Endothelial cell of umbilical vein (primary cell): ENCODE results near the gene SMARCA2. TPM values are rescaled to one million over a fixed set of nuclear protein-coding genes. Genes with fewer than 3 reads are reported as not detected.

ENCODE experiments used
- BruUV-seq: library from RNA; stranded (reverse); fragments of 400-500 nt; replicated peaks from 2 replicates; lab custom pipeline; 2021; lab: Mats Ljungman, UMichigan
- CTCF ChIA-PET: fragments of 300-600, 350-600 bp; sonication (Branson Sonifier 250); formaldehyde crosslinking; loops from one replicate; lab custom pipeline; 2021; ENCODE audit warnings: antibody characterized with exemption, inconsistent platforms; lab: Charles Lee
- POLR2A ChIA-PET: fragments of 300-600, 350-600 bp; sonication (Branson Sonifier 250); formaldehyde crosslinking; loops from one replicate; lab custom pipeline; 2021; ENCODE audit warnings: antibody characterized with exemption, inconsistent platforms; lab: Charles Lee
- DNase-seq: peaks from one replicate; pipeline ENCODE4 v3.0.0-alpha.2; 2011; ENCODE audit warnings: low read depth, low spot score
- FAIRE-seq: peaks from 2 replicates; lab custom pipeline; 2011; peaks lifted over from hg19 to GRCh38; lab: Jason Lieb, UNC
- H2AFZ ChIP-seq: 2 replicates; pipeline ENCODE4 v1.6.0; 2012; ENCODE audit warnings: low read depth, low read length, control low read depth, inconsistent platforms
- H3K27ac ChIP-seq: 2 replicates; pipeline ENCODE4 v1.5.1; 2011; ENCODE audit warnings: low read depth, mild to moderate bottlenecking, control low read depth, low read length, moderate library complexity; ENCODE audit not compliant: insufficient read depth
- H3K27me3 ChIP-seq, 2 experiments: 2 replicates each; pipeline versions ENCODE4 v1.6.0 to v1.6.1; 2011; ENCODE audit warnings: low read length in 2 of 2, mixed read lengths in 1 of 2; ENCODE audit not compliant: control insufficient read depth in 2 of 2, insufficient read depth in 2 of 2
- H3K36me3 ChIP-seq, 2 experiments: 2 replicates in 1 of 2; 3 replicates in 1 of 2; pipeline ENCODE4 v1.5.1; 2011; ENCODE audit warnings: low read length in 2 of 2, mild to moderate bottlenecking in 1 of 2, moderate library complexity in 1 of 2; ENCODE audit not compliant: control insufficient read depth in 2 of 2, insufficient read depth in 2 of 2; ENCODE audit errors: extremely low read depth in 1 of 2
- H3K4me1 ChIP-seq: 3 replicates; pipeline ENCODE4 v1.5.1; 2011; ENCODE audit warnings: mild to moderate bottlenecking, low read length; ENCODE audit not compliant: control insufficient read depth, insufficient read depth; ENCODE audit errors: extremely low read depth
- H3K4me2 ChIP-seq: 2 replicates; pipeline ENCODE4 v1.6.1; 2011; ENCODE audit warnings: low read length, control low read depth, mixed read lengths; ENCODE audit not compliant: insufficient read depth
- H3K4me3 ChIP-seq, 3 experiments: fragments of 200-600 bp in 1 of 3; sonication (generic), shearing (Covaris generic) in 1 of 3; replicated peaks in 1 of 3; 2 replicates each; pipeline ENCODE4 v1.5.1; 2011 to 2016; ENCODE audit warnings: control low read depth in 3 of 3, low read length in 3 of 3, mild to moderate bottlenecking in 2 of 3, inconsistent platforms in 1 of 3, low read depth in 1 of 3, moderate library complexity in 1 of 3; ENCODE audit not compliant: insufficient read depth in 1 of 3
- H3K79me2 ChIP-seq: 2 replicates; pipeline ENCODE4 v1.6.0; 2012; ENCODE audit warnings: low read length, inconsistent platforms; ENCODE audit not compliant: control insufficient read depth, insufficient read depth
- H3K9ac ChIP-seq: replicated peaks from 2 replicates; pipeline ENCODE3; 2011; ENCODE audit warnings: low read length, control low read depth; ENCODE audit not compliant: insufficient read depth; ENCODE audit errors: extremely low read depth
- H3K9me1 ChIP-seq: replicated peaks from 3 replicates; pipeline ENCODE4 v1.6.0; 2011; ENCODE audit warnings: mild to moderate bottlenecking, low read length; ENCODE audit not compliant: control insufficient read depth, insufficient read depth; ENCODE audit errors: extremely low read depth
- H3K9me3 ChIP-seq: replicated peaks from 2 replicates; pipeline ENCODE4 v1.5.1; 2012; ENCODE audit warnings: low read length, inconsistent platforms; ENCODE audit not compliant: control insufficient read depth, insufficient read depth
- H4K20me1 ChIP-seq: replicated peaks from 2 replicates; pipeline ENCODE3; 2011; ENCODE audit warnings: mild to moderate bottlenecking, low read length; ENCODE audit not compliant: control insufficient read depth, insufficient read depth; ENCODE audit errors: extremely low read depth
- EZH2 ChIP-seq: IDR thresholded peaks from 2 replicates; pipeline ENCODE4 v1.6.1; 2012; ENCODE audit warnings: borderline replicate concordance, low read depth, mild to moderate bottlenecking, moderate library complexity, low read length, inconsistent platforms; ENCODE audit not compliant: severe bottlenecking
- FOS ChIP-seq: IDR thresholded peaks from 2 replicates; pipeline ENCODE4 v1.6.1; 2011; ENCODE audit warnings: mild to moderate bottlenecking, low read length, moderate library complexity, borderline replicate concordance; ENCODE audit not compliant: insufficient read depth
- GATA2 ChIP-seq: IDR thresholded peaks from 2 replicates; pipeline ENCODE4 v1.7.0; 2011; ENCODE audit warnings: low read depth, mild to moderate bottlenecking, moderate library complexity, mixed read lengths, low read length; ENCODE audit not compliant: insufficient read length, insufficient read depth
- JUN ChIP-seq: IDR thresholded peaks from 2 replicates; pipeline ENCODE4 v1.6.1; 2011; ENCODE audit warnings: borderline replicate concordance, low read depth; ENCODE audit not compliant: insufficient read length, insufficient read depth
- MAX ChIP-seq: IDR thresholded peaks from 2 replicates; pipeline ENCODE4 v1.6.1; 2011; ENCODE audit not compliant: insufficient read depth, insufficient read length
- MYC ChIP-seq: IDR thresholded peaks from one replicate; pipeline ENCODE4 v1.6.1; 2011; ENCODE audit warnings: mild to moderate bottlenecking, low read depth, low read length
- POLR2A ChIP-seq: IDR thresholded peaks from 2 replicates; pipeline ENCODE4 v1.6.1; 2012; ENCODE audit warnings: low read depth, mild to moderate bottlenecking, control low read depth, low read length
- POLR2AphosphoS5 ChIP-seq: IDR thresholded peaks from 2 replicates; pipeline ENCODE4 v1.6.1; 2012; ENCODE audit warnings: low read depth, mild to moderate bottlenecking, control low read depth, low read length, moderate library complexity; ENCODE audit not compliant: insufficient read depth
- dilution Hi-C: fragments of 300-500 bp; cut with MboI; formaldehyde crosslinking; loops from one replicate; pipeline ENCODE4 v1.15.0; 2019; ENCODE audit warnings: low sequenced_read_pairs; ENCODE audit not compliant: extremely low pct_ligation_motif_present
- intact Hi-C: fragments of 100-400 bp; cut with micrococcal nuclease; formaldehyde crosslinking; loops from one replicate; pipeline ENCODE4 v1.10.0; 2022
- polyA plus RNA-seq, 4 experiments: library from polyadenylated mRNA; depleted of rRNA in 3 of 4; stranded (reverse) in 3 of 4; unstranded in 1 of 4; fragments of >200 nt; gene quantifications; 2 replicates each; pipeline versions ENCODE4 v1.2.1 to v1.2.3, GENCODE V29; 2011 to 2012; ENCODE audit warnings: missing spikeins in 1 of 4
- total RNA-seq: library from RNA; stranded (reverse); gene quantifications from 2 replicates; pipeline ENCODE4 v1.2.3, GENCODE V29; 2021
- TF ChIP-seq, protein P1 (sequence below), 2 donors: IDR thresholded peaks; 1 replicate in 1 of 2; 2 replicates in 1 of 2; pipeline ENCODE4 v1.5.1; 2011; ENCODE audit warnings: low read length in 2 of 2, mild to moderate bottlenecking in 2 of 2, moderate library complexity in 2 of 2, control low read depth in 1 of 2, inconsistent platforms in 1 of 2, low read depth in 1 of 2; ENCODE audit not compliant: insufficient read depth in 1 of 2; ENCODE audit errors: extremely low read depth in 1 of 2

The SMARCA2 gene
- total and polyA plus RNA-seq, 2 donors (not counting 3 experiments of a cell fraction or from before 2014, with no cell fraction given): 54.5 to 79.9 TPM

DNA sequence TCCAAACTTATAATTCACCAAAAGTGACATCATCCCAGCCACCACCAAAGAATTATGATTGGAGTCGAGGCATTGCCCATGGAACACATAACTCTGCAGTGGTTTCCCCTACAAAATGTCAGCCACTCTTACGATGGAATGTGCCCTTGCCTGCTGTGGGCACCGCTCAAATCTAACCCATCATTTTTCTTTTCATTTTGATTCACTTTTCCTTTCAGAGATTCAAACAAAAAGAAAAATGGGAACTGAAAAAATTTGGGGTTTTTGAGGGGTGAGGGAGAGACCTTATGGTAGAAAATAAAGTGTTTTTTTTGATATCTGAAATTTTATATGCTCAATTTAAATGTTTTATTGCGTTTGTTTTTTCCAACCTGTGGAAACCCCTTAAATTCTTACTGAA lies 28.1 kb downstream of the SMARCA2 start:
- dilution Hi-C loops (no loop called here), intact Hi-C loops (no loop called here)
- no peaks in the 10 kb centered on the region for H3K4me1 ChIP-seq
- no peak overlapping the region for H3K4me3 ChIP-seq
- H3K9ac ChIP-seq: no peak overlapping the region
- DNase-seq (no peak), FAIRE-seq (no peak)
- no peak overlapping the region for H3K27ac ChIP-seq
- no peaks in the 10 kb centered on the region for H3K27me3 ChIP-seq
- H3K36me3 ChIP-seq: peaks cover 6 to 15% of the 10 kb centered on the region in 2 experiments
- ChIA-PET POLR2A (no interaction called here), CTCF (no interaction called here)
- TF ChIP-seq FOS (no peak), MAX (no peak), JUN (no peak)
- TF ChIP-seq, protein P1, sequence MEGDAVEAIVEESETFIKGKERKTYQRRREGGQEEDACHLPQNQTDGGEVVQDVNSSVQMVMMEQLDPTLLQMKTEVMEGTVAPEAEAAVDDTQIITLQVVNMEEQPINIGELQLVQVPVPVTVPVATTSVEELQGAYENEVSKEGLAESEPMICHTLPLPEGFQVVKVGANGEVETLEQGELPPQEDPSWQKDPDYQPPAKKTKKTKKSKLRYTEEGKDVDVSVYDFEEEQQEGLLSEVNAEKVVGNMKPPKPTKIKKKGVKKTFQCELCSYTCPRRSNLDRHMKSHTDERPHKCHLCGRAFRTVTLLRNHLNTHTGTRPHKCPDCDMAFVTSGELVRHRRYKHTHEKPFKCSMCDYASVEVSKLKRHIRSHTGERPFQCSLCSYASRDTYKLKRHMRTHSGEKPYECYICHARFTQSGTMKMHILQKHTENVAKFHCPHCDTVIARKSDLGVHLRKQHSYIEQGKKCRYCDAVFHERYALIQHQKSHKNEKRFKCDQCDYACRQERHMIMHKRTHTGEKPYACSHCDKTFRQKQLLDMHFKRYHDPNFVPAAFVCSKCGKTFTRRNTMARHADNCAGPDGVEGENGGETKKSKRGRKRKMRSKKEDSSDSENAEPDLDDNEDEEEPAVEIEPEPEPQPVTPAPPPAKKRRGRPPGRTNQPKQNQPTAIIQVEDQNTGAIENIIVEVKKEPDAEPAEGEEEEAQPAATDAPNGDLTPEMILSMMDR (IDR thresholded peaks at IDR 0.05; ENCODE audit: extremely low read depth in 1 of 2, insufficient read depth in 1 of 2, low read depth in 1 of 2, low read length in 2 of 2): no peak
- H3K9me1 ChIP-seq: no peaks in the 10 kb centered on the region
- H3K79me2 ChIP-seq: no peaks in the 10 kb centered on the region
- BruUV-seq: no TSS peak
- no peak overlapping the region for H2AFZ ChIP-seq
- H3K9me3 ChIP-seq: no peaks in the 10 kb centered on the region
- no peaks in the 10 kb centered on the region for H4K20me1 ChIP-seq
- H3K4me2 ChIP-seq: no peak overlapping the region

DNA sequence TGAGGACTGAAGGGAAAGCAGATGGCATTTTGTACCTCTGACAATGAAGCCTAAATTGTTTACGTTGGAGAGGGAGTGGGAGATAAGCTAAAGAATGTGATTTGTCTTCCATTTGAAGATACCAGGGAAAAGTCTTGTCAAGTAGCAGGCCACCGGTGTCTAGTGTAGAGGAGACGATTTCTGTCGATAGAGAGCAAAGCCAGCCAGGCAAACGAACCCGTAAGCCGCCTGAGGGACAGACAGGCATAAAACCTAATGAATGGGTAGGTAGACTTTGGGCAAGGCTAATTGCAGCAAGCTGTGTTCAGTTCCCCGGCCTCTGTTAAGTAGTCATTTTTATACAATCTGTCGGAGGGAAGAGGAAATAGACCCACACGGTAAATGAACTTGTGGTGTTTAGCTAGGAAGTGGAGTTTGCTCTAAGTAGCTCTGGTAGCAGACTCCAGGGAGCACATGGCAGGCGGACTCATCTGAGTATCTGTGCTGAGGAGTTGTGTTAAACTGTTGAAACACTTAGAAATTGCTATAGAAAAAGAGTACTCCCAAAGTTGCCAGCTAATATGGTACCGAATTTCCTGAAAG lies 28.8 kb downstream of the SMARCA2 start:
- TF ChIP-seq POLR2AphosphoS5: no peak
- no peak for TF ChIP-seq POLR2A
- TF ChIP-seq FOS: no peak
- TF ChIP-seq JUN: no peak
- TF ChIP-seq, protein P1 (IDR thresholded peaks at IDR 0.05; ENCODE audit: extremely low read depth in 1 of 2, insufficient read depth in 1 of 2, low read depth in 1 of 2, low read length in 2 of 2): no peak
- no peak for TF ChIP-seq MAX
- no peak for TF ChIP-seq EZH2
- no peak for TF ChIP-seq GATA2
- TF ChIP-seq MYC: no peak
- BruUV-seq: no TSS peak
- no peak overlapping the region for H3K27ac ChIP-seq
- dilution Hi-C loops: no loop called here
- DNase-seq (no peak), FAIRE-seq (no peak)
- H3K79me2 ChIP-seq: no peaks in the 10 kb centered on the region
- no peak overlapping the region for H3K4me2 ChIP-seq
- H3K9me3 ChIP-seq: no peaks in the 10 kb centered on the region
- no peaks in the 10 kb centered on the region for H3K27me3 ChIP-seq
- H4K20me1 ChIP-seq: no peaks in the 10 kb centered on the region
- ChIA-PET CTCF (interaction anchor here (1.2 to 1.3 kb wide), 2 partner anchors 17 to 44 kb away, joined by 3 read pairs; no protein-coding TSS in a partner anchor), POLR2A (no interaction called here)
- intact Hi-C loops: no loop called here
- H3K4me1 ChIP-seq: no peaks in the 10 kb centered on the region
- no peaks in the 10 kb centered on the region for H3K9me1 ChIP-seq
- H2AFZ ChIP-seq: no peak overlapping the region
- peaks cover 6 to 15% of the 10 kb centered on the region in 2 experiments for H3K36me3 ChIP-seq
- no peak overlapping the region for H3K9ac ChIP-seq
- no peak overlapping the region for H3K4me3 ChIP-seq
